ENCODE measurements around the gene HERPUD1. TPM values are rescaled to one million over a fixed set of nuclear protein-coding genes. Genes with fewer than 3 reads are reported as not detected.

HERPUD1 gene
- polyA plus RNA-seq, 1 of the 3 experiments (the other 2 are of a cell fraction), result 46.3 TPM

GRCh38 chr16:56903866-56904265, 28.1 kb upstream of the HERPUD1 start:
- Histone ChIP-seq H3F3A (replicated peaks; ENCODE audit: insufficient read depth) (no peaks in the 10 kb centered on the region), H3K9me2 (no peaks in the 10 kb centered on the region), H3K4me1 (ENCODE audit: control insufficient read depth in 1 of 2, insufficient read depth in 2 of 2, low read depth in 1 of 2, low read length in 1 of 2) (no peaks in the 10 kb centered on the region), H4K20me1 (ENCODE audit: insufficient read depth) (no peaks in the 10 kb centered on the region), H3K79me2 (ENCODE audit: insufficient read depth) (no peaks in the 10 kb centered on the region), H3K4me3 (ENCODE audit: low read depth in 2 of 2, low read length in 1 of 2) (no peak overlapping the region), H3K27me3 (ENCODE audit: insufficient read depth) (no peaks in the 10 kb centered on the region), H3K9me3 (no peaks in the 10 kb centered on the region), H3K9ac (no peak overlapping the region), H3K4me2 (no peak overlapping the region), H2AFZ (ENCODE audit: low read depth) (no peak overlapping the region), H3K36me3 (replicated peaks in 1 of 2; ENCODE audit: control insufficient read depth in 1 of 2, insufficient read depth in 2 of 2, low read length in 1 of 2) (no peaks in the 10 kb centered on the region), H3K27ac (ENCODE audit: low read depth in 2 of 2, low read length in 1 of 2) (no peak overlapping the region)
- ChIA-PET CTCF (no interaction called here), POLR2A (no interaction called here)
- WGBS (ENCODE audit: low lambda C conversion rate), result 67% methylated on average over 2 of the region's 2 CpGs
- DNase-seq, result no peak
- TF ChIP-seq EZH2phosphoT487 (IDR thresholded peaks at IDR 0.05; ENCODE audit: borderline replicate concordance, low read depth) (no peak), GABPA (IDR thresholded peaks at IDR 0.05; ENCODE audit: low read depth) (no peak), NFIC (IDR thresholded peaks at IDR 0.05; ENCODE audit: borderline replicate concordance) (no peak), FOSL2 (IDR thresholded peaks at IDR 0.05; ENCODE audit: borderline replicate concordance, low read depth) (no peak), NRF1 (IDR thresholded peaks at IDR 0.05; ENCODE audit: low read depth, low read length) (no peak), IRF3 (IDR thresholded peaks at IDR 0.05; ENCODE audit: low read depth, low read length) (no peak), PBX3 (IDR thresholded peaks at IDR 0.05) (no peak), JUND (IDR thresholded peaks at IDR 0.05) (no peak), REST (IDR thresholded peaks at IDR 0.05; ENCODE audit: low read depth, low read length) (no peak), SIN3A (IDR thresholded peaks at IDR 0.05; ENCODE audit: borderline replicate concordance, low read depth, low read length) (no peak), USF2 (IDR thresholded peaks at IDR 0.05; ENCODE audit: borderline replicate concordance, low read depth, low read length) (no peak), POLR2AphosphoS5 (IDR thresholded peaks at IDR 0.05; ENCODE audit: low read depth, low read length) (no peak)

All from SK-N-SH (cell line).